Activated CD4-positive, alpha-beta T cell treated with anti-CD3 and anti-CD28 coated beads, Interleukin-10, Interleukin-2, amounts not matched to agents 100 ng/mL and 50 ng/mL, durations not matched to agents 16 hours and 8 hours (primary cell): ENCODE measurements around the gene CCDC188.

Source experiments
- DNase-seq: peaks from one replicate; pipeline ENCODE4 v3.0.0-alpha.2; 2020

CCDC188 gene

DNA sequence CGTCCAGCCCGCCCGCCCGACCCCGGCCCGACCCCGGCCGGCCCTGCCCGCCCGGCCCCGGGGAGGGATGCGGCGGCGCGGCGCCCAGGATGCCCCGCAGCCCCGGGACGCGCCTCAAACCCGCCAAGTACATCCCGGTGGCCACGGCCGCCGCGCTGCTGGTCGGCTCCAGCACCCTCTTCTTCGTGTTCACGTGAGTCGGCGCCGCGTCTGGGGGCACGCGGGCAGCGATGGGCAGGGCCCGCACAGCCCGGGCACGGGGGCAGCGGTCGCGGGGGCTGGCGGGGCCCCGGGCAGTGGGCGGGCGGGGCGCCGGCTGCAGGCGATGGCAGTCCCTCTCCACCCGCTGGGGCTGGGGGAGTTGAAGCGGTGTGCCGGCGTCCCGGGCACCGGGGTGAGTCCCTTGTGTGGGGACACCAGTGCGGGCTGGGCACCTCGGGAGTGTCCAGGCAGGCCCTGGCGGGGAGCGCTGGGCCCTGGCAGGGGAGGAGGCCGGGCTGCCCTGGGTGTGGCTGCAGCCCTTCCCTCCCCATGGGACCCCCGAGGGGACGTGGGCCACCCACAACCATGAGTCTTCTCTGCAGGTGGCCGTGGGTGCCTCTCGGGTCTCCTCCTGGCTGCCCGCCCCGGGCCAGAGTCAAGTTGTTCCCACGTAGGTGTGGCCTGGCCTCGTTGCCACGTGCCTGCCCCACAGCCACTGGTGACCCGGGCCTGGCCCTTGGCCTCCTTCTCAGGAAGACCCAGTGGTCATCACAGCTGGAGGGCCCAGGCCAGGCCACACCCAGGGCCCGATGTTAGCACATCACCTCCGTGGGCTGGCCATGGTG is 18.8 kb downstream of the CCDC188 start:
- no peak for DNase-seq

DNA sequence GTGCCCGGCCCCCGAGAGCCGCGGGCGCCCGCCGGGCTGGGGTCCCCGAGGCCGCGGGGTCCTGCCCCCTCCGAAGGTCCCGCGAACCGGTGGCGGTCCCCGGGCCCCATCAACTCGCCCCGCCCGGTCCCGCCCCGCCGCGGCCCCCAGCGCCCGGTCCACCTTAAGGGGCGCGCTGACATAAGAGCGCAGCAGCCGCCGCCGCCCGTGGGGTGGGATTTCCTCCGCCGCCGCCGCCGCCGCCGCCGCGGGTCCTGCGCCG is 19.3 kb downstream of the CCDC188 start, which contains the start of gene ZDHHC8:
ZDHHC8 (plus strand) TSS at position 208 of the 262 bp plus-strand sequence. CDS start 144 bp downstream, outside the sequence.
- peak; percentile 32 for DNase-seq

DNA sequence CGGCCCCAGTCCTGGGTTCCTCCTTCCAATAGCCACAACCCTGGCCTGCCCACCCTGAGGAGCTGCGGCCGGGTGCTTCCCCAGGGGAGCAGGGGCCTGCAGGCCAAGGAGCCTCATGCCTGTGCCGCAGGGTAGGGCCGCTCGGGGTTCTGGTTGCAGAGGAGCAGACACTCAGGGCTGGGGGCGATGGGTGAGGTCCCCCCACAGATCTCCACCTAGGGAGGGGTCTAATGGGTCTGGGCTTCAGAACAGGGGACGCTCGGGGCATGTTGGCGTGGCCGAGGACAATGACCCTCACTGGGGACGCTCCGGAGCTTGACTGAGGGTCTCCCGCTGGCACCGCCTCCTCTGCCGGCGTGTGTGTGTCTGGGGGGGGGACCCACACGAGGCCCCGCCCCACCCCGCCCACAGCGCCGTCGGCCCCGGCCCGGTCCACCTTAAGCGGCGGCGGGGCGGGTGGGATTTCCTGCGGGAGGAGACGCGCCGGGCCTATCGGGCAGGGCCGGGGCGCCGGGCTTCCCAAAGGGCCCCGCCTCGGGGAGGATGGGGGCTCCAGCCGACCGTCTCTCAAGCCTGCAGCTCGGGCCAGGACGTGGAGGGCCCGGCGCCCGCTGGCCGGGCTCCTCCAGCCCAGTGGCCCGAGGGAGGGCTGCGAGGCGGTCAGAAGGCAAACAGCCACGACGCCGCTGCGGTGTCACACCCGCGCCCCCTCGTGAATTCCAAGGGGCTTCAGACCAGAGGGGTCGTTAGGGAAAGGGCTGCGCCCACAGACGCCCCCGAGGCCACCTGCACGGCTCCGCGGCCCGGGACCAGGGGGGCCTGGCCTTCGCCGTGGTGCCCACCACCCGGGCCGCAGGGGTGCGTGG is 19.9 kb downstream of the CCDC188 start:
- DNase-seq, result peak; percentile 84

DNA sequence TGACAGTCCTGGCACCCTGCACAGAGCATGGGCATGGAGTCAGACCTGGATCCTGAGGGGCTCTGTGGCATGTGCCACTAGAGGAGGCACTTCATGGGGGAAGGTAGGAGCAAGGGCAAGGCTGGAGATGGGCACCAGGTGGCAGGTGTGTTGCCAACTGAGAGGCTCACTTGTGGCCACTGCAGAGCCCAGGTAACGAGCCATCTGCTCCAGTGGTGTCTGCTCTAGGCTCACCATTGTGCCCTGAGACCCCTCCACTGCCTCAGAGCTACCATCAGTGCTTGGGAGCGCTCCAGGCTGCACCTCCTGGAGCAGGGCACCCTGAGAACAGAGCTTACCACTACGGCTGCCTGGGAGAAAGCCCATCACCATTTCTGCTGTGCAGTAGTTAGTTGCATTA is 20.5 kb downstream of the CCDC188 start:
- DNase-seq, result no peak

DNA sequence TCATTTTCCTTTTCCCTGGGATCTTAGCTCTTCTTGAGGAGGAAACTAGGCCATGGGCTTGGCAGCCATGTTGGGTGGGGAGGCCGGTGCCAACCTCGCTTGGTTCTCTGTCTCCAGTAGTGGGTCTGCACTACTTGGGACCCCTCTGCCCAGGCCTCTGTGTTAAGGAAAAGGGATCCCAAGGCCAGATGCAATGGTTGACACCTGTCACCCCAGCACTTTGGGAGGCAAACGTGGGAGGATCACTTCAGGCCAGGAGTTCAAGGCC is 21.2 kb downstream of the CCDC188 start:
- DNase-seq, result no peak

DNA sequence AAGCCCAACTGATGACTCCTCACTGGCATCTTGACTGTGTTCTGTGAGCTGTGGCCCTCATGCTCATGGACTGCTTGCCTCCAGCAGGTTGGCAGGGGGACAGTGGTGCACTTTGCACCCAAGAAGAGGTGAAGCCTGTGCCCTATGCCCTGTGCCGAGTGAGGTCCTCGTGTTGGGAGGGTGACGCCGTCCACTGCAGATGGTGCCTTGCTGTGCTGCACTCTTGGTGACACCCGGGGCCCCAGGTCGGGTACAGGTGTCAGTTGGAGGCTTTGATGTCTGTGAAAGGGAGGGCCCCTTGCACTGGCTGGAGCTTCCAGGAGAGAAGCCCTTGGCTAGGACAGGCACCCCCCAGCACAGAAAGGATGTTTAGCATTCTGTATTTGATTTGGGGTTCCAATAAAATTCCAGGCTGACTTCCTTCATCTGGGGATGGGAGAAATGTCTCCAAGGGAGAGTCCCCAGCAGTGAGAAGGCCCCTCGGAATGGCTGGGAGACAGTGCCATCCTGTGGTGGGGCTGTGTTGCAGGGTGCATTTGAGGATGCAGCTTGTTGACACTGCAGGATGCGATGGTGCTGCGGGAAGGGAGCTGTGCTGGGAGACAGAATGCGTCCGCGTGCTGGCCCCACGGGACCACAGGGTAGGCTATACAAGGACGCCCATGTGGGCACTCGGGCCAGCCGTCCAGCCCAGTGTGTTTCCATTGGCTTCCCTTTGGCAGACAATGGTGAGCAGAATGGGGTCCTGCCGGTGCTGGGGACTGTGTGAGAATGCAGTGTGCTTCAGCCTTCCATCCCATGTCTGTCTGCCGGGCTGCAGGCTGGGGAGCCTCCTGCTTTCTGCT is 21.7 kb downstream of the CCDC188 start:
- DNase-seq, result peak; percentile 54

DNA sequence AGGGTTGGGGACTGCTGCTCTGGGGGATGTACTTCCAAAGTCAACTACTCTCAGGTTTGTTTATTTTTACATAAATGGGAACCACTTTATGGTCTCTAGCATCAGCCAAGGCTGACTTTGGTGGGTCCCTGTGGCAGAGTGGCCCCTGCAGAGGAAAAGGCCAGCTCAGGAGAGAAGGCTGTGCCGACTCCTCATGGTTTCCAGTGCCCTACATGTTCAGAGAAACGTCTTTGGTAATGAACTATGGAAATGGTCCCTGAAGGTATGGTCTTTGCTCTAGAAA is 22.3 kb downstream of the CCDC188 start:
- no peak for DNase-seq

DNA sequence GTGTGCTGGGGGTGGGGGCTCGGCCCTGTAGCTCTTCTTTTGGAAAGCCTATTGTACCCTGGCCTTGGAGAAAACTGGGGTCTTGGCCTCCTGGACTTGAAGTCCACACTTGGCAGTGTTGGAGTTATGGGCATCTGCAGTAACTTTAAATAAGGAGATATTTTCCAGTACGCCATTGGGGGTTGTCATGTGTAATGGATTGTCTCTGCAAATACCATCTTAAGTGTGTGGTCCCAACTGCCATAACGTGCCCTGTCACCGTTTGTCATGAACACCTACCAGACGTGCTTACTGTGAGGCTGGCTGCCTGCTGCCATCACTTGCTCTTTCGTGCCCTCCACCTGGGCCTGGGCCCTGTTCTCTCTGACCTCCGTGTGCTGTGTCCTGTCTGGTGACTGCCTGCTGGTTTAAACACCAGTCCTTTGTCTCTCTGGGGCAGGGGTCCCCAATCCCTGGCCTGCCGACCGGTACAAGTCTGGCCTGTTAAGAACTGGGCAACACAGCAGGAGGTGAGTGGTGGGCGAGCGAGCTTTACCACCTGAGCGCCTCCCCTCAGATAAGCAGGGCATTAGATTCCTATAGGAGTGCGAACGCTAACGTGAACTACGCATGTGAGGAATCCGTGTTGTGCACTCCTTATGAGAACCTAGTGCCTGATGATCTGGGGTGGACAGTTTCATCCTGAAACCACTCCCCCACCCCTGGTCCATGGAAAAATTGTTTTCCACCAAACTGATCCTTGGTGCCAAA is 22.8 kb downstream of the CCDC188 start:
- no peak for DNase-seq

DNA sequence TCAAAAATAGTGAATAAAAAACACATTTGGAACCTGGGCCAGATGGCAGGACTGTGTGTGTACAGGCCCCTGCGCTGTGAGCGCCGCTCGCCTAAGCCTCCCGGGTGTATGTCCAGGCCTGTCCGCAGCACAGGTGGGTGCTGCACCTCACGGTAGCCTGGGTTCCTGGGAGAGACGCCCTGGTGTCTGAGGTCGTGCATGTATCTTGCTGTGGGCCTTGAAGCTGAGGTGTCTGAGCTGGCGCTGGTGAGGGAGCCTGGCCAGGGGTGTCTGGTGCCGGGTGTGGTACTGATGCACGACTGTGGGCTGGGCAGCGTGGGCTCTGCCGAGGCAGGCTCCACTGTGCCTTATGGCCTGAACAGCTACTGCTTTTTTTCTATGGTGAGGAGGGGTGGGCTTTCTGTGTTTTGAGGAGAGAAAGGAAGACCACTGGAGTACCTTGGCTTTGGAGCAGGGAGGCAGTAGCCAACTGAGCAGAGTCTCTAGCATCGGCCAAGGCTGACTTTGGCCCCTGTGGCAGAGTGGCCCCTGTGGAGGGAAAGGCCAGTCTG is 23.5 kb downstream of the CCDC188 start:
- DNase-seq, result no peak

DNA sequence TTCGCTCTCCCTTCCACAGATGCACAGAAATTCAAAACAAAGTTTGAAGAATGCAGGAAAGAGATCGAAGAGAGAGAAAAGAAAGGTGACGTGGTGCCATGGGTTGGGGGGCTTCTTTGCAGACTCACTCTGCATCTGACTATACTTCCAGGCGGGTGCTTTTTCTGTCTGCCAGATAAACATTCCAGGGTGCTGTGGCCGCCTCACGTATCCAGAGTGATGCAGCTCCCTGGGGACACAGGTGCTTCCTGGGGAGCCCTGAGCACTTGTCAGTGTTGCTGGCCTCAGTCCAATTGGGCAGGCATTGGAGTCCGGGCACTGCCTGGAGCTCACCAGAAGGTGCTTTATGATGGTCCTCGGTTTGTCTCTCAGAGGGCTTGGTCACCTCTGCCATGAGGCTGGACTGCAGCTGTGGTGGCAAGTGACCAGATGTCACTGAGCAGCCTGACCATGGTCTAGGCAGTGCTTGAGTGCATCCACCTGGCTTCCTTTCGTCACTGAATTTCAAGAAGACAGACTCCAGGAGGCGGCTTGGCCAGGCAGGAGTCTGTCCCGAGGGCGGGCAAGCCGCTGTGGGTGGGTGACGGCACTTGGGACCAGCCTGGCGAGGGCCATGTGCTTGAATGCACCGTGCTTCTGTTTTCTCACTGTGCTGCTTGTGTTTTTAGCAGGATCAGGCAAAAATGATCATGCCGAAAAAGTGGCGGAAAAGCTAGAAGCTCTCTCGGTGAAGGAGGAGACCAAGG is 24.4 kb downstream of the CCDC188 start:
- DNase-seq, result no peak

DNA sequence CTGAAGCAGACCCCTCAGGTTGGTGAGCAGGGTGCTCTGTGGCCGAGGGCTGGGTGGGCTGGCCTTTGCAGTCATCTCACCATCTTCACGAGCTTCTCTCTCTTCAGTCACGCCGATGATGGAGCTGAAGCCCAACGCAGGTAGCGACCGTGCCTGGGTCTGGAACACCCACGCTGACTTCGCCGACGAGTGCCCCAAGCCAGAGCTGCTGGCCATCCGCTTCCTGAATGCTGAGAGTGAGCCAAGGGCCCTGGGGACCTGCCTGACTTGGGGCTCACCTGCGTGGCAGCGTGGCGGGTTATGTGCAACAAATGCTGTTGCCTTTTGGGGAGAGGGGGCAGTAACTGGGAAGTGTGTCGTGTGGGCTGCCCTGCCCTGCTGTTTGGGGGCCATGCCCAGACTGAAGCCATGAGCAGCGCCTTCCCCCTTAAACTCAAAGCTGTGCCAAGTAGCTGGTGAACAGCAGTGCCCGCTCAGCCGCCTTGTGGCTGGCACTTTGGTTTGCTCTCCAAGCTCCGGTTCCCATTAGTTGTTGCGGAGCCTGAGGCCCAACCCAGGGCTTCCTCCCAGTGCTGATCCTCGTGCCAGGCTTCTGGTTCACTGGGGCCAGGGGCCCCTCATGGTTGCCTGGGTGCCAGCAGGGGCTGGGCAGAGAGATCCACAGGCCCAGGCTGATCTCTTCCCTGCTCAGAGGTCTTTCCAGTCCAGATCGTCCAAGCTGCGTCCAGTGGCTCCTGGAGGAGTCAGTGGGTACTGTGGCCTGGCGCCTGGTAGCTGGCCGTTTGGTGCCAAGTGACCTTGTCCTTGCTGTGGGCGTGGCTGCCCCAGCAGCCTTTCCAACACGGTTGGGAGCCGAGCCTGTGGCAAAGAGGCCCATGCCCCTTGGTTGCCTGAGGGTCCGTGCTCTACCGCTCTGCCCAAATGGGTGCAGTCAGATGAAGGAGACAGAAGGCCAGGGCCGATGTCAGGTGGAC is 25.4 kb downstream of the CCDC188 start:
- no peak for DNase-seq

DNA sequence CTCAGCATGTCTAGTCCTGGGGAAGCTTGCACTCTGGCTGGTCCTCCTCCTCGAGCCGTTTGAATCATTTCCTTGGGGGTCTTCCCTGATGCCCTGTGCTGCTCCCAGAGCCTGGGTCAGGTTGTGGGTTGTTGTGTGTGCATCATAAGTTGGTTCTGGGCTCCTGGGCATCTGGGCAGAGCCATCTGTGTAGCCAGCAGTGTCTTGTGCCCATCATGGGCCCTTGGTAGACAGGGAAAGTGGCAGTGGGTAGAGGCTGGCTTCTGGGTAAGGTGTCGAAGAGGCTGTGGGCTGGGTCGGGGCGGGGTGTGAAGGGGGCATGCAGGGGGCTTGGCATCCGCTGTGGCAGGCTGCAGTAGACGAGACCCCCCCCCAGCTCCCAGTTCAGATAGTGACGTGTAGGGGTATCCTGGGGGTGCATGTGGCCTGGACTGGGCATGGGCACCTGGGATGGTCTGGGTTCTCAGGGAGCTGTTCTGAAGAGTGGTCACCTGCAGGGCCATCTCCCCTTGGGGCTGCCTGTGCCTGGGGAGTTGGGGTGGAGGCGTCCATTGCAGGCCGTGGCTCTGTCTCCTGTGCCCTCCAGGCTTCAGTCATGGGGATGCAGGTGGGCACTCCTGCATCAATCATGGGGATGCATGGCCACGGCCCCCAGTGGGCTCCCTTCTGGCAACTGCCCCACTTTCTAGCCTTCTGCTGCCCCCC is 26.6 kb downstream of the CCDC188 start:
- no peak for DNase-seq

DNA sequence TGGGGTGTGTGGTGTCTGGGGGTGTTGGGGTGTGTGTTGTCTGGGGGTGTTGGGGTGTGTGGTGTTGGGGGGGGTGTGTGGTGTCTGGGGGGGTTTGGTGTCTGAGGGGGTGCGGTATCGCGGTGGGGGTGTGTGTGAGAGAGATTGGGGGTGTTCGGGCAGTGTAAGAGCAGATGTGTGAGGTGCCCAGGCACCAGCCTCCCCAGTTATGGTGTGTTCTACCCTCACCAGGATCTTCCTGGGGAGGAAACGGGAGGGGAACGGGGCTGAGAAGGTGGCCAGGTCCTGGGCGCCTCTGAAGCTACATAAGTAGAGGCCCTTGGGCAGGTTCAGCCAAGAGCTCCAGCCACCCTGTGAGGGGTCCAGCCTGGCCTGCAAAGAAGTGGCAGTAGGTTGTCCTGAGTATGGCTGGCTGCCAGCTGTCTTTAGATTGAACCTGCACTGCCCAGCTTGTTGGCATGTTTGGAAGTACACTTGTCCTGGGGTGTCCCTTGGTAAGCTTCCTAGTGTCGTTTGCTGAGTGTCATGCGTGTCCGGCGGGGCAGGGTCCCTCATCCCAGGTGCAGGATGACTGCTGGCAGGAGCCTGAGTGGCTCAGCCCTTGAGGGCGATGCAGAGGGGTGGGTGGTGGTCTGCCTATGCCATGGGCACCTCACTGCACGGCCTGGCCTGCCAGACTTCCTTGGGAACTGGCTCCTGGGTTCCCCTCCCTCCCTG is 27.3 kb downstream of the CCDC188 start:
- DNase-seq, result no peak

DNA sequence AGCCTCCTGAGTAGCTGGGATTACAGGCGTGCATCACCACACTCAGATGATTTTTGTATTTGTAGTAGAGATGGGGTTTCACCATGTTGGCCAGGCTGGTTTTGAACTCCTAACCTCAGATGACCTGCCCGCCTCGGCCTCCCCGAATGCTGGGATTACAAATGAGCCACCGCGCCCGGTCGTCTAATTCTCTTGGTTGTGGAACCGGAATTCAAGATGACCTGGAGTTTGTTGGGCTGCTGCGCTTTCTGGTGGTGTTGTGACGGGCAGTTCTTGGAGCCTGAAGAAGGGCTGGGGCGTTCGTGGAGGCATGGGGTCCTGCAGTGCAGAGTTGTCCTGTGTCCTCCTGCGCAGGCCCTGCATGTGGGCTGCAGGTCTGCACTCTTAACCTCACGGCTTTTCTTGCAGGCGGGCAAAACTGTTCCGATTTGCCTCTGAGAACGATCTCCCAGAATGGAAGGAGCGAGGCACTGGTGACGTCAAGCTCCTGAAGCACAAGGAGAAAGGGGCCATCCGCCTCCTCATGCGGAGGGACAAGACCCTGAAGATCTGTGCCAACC is 28.9 kb downstream of the CCDC188 start:
- no peak for DNase-seq

DNA sequence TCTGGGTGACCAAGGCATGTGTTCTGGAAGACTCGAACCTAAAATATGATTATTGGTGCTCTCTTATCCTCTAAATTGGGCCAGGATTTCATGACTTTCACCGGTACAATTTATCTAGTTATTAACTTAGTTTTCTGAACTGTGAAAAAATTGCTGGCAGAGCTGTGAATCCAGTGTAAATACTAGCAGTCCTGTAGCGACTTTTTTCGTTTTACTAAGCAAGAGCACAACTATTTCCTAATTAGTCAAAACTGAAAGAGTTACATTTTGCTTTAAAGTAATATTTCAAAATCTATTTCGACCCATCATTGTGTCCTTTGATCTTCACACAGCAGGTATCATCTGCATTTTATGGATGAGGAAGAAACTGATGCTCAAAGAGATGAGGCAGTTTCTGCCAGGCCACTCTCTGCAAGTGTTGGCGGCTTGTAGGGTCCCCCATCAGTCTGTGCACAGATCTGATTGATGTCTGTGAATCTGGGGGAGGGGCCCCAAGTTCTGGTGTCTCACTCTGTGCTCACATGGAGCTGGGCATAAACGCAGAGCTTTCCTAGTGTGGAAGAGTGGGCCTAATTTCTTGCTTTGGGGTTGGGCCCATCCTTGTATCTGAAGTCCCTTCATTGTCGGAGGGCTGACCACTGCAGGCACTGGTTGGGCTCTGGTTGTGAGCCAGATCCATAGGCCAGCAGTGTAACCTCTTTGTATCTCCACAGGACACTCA is 32.4 kb downstream of the CCDC188 start:
- no peak for DNase-seq

DNA sequence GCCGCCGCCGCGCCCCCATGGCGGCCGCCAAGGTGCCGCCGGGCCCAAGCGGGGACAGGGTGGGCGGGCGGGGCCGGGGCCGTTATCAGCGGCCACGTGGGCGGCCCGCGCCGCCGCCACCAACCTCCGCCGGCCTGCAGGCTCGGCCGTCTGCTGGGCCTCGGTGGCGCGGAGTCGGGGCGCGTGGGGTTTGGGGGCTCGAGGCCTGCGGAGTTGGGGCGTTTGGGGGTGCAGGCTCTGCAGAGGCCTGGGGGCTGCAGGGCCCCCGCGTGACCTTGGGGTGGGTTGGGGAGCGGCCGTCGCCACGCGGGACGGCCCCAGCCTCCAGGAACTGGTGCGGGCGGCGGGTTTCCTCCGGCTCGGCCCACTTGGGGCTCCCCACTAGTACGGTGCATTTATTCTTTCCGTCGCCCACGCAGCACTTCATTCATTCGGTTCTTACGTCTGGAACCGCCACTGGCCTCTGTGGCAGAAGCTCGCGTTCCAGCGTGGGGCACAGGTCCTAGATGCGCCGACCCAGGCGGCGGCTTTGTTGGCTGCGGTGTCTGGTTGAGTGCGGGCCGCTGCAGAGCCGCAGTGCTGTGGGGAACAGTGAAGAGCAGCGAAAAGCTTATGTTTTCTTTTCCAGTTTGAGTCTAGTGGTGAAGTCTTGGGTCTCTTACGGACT is 33.1 kb downstream of the CCDC188 start:
- peak; percentile 61 for DNase-seq

DNA sequence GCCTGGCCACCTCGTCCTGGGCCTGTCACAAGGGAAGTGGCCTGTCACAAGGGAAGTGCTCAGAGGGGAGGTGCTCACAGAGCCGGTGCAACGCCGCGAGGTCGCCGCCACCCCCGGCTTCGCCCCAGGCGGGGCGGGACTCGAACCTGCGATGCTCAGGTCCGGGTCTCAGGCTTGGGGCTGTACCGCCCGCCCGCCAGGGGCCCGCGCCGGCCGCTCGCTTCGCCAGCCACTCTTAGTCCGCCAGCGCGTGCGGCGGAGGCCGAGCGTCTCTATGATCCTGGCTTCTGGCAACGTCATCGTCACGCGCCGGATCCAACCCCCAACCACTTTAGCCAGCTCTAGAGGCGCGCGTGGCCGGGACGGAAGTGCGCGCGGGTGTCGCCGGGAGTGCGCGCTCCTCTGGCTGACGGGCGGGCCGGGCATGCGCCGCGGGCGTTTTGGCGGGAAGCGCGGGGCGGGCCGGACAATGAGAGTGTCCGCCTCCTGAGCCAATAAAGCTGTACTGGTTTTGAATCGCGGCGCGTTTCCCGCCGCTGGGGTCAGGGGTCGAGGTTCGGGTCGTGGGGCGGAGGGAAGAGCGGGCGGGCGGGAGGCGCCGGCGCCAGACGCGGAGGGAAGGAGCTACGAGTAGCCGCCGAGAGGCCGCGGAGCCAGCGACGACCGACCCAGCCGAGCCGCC is 33.8 kb downstream of the CCDC188 start, which contains the start of gene TRMT2A:
TRMT2A (minus strand) TSS at position 276 of the 682 bp plus-strand sequence. CDS start 320 bp downstream, outside the sequence.
- DNase-seq, result peak; percentile 99
